COLO668 (cell line): Measurements from ENCODE around the gene HOXA1.

Experiments
- DNase-seq: peaks from one replicate; lab custom pipeline; 2025; ENCODE audit not compliant: unreplicated experiment; lab: John Stamatoyannopoulos, UW

HOXA1 gene

DNA sequence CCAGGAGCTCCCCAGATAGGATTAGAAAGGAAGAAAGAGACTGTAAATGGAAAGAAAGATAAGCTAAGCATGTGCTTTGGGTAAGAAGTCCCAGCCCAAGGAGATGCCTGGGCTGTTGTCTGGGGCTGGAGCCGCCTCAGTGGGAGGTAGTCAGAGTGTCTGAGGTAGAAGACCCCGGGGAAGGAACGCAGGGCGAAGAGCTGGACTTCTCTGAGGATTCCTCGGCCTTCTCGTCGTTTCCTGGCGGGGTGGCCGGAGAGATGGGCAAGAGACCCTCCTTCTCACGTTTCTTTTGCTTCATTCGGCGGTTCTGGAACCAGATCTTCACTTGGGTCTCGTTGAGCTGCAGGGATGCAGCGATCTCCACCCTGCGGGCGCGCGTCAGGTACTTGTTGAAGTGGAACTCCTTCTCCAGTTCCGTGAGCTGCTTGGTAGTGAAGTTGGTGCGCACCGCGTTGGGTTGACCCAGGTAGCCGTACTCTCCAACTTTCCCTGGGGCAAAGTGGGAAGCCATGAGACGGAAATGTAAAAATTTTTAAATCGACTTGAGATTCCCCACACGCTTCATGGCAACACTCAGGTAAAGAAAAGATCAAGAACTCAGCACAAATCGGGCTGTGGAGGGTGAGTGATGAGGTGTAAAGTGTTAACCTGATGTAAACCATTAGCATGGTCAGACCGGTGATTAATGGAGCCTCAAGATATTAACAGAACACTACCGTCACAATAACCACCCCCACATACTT is 1.3 kb downstream of the HOXA1 start:
- no peak for DNase-seq

DNA sequence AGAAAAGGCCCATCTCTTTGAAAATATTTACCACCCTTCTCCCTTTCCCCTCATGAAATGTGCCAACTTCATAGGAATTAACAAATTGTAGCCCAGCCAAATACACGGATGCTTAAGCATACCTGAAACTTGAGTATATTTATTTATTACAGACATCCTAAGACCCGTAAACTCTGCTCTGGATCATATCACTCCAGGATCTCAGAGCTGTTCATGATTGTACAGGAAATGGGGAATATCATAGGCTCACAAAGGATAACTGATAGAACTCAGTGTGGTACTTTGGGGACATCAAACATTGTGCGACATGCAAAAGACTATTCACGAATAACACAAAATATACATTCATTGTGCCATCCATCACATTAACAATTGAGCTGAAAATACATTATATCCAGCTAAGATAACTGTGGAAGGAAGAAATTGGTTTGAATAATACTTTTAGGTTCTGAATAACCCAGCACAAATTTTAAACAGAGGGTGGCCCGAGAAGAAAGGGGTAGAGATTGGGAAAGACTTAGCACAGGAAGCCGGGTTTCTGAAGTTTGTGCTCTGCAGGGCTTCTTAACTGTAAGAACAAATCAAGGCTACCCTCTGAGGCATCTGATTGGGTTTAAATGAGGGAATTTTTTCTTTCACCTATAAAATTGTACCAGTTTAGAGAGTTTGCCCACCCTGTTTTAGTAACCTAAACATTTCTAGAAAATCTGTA is 2.5 kb downstream of the HOXA1 start:
- no peak for DNase-seq

GRCh38 chr7:27092819-27093110 is 3.0 kb downstream of the HOXA1 start:
- DNase-seq: no peak

DNA sequence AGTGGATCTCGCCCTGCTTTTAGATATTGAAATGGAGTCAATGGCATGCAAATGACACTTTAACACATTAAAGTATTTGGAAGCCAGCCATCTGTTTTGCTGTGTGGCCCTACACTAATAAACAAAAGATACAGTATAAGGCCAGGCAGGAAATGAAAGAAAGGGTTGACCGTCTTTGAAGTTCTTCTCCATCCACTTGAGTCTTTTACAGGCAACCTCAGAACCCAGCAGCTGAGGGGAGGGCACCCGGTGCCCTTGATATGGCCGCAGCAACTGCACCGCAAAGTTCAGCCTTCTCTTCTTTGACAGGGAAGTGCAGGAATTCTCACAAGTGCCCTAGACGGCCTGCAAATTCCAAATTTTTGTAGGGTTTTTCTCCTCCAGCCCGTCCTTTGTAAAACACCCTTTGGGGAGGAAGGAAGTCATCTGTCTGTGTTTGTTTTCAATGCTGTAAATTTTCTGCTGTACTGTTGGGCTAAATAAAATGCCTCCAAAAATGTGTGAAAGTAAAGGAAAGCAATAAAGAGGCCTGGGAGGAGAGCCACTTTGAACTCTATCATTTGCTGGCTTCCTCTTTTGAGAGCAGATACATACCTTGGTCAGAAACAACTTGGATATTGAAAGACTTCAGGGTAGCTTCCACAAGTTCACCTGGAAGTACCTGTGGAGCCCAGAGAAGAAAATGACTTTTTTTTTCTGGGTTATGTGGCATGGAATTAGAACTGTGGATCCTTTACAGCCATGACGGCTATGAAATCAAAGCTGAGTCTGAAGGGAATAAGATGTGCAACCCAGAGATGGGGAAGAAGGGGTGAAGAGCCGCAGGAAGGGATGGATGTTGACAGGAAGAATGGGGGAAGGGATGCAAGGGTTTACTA is 3.6 kb downstream of the HOXA1 start:
- DNase-seq: no peak

DNA sequence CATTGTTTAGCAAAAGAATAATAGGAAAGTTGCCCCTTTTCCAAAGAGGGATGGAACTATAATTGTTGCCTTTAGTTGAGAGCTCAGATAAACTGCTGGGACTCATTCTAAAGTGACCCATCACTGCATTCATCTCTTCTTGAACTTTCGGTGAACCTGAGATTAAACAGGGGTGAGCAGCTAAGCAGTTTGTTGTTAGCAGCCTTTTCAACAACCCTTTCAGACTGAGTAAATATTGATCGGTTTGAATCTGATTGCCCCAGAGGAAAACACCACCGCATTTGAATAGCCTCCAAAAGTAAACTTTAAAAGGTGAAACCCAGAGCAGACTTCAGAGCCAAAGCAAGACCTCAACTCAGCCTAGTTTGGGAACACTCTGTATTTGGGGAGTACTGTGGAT is 4.7 kb downstream of the HOXA1 start:
- DNase-seq: no peak

- DNase-seq: no peak
Measured at GRCh38 chr7:27088002-27088922, 7.5 kb downstream of the HOXA1 start.

DNA sequence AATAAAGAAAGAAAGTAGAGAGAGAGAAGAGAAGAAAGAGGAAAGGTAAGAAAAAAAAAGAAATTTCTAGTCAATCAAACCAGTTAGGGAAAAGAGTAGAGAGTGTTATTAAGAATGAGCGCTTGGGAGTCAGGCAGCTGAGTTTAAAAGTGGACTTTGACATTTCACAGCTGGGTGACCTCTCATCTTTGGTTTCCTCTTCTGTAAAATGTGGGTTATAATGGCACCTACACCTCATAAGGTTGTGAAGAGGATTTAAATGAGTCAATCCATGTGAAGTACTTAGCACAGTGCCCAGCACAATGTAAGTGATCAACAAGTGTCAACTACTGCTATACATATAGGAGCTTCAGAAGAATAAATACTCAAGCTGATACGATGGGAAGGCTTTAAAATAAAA is 12.2 kb downstream of the HOXA1 start:
- no peak for DNase-seq

DNA sequence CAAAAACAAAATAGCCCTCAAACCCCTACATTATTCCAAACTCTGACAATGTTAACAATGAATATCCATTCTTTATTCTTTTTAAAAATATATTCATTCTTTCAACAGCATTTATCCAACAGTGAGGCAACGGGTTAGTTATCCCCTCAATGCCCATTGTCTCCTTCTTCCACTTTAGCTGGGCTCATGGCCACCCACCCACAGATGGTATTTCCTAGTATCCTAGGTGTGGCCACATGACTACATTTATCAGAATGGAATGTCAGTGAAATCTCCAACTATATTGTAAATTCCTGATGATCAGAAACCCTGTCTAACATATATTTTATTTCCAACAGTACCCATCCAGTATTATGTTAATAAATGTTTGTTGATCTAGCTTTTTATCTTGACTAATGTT is 13.6 kb downstream of the HOXA1 start:
- no peak for DNase-seq

DNA sequence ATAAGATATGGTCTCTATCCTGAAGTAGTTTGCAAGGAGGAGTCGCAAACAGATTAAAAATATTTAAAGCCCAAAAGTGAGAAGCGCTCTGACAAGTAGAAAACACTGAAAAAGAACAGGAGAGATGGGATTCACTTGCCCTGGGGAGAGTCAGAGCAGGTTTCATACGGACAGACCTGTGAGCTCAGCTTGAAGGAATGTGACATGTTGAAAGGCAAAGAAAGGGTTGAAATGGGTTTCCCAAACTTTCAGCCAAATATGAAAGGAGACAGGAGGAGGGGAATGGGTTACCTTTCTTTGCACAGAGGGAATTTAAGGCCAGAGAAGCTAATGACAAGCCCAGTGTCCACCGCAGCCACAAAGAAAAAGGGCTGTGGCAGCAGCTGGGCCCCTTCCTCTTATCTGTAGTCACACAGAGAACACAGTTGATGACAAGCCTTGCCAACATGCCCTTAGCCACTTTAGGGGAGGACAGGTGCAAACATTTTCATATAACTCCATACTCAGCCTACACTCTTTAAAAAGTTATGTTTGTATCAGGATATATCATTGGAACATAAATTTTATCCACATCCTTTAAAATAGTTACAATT is 14.9 kb downstream of the HOXA1 start:
- no peak for DNase-seq

- DNase-seq: no peak
Measured at GRCh38 chr7:27079234-27079975, 16.4 kb downstream of the HOXA1 start.

- DNase-seq: no peak
Measured at GRCh38 chr7:27078616-27079233, 17.1 kb downstream of the HOXA1 start.

DNA sequence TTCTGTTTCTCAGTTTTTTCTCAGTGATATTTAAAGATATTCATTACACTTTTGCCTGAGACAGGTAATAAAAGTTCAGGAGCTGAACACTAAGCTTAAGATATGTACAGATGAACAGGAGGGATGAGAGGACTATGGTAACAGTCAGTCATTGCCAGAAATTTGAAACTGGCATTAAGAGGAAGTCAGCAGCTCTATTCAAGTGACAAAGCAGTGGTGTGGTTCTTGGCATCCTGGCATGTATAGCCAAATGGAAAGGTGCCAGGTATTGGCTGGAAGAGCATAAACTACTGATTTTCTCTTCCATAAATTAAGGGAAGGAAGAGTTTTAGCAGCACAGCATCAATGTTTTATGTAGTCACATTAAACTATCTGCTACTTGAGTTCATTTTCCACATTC is 22.7 kb downstream of the HOXA1 start:
- DNase-seq: no peak

- DNase-seq: no peak
Measured at GRCh38 chr7:27071622-27072390, 24.0 kb downstream of the HOXA1 start.

GRCh38 chr7:27068259-27068658 is 27.5 kb downstream of the HOXA1 start:
- no peak for DNase-seq

DNA sequence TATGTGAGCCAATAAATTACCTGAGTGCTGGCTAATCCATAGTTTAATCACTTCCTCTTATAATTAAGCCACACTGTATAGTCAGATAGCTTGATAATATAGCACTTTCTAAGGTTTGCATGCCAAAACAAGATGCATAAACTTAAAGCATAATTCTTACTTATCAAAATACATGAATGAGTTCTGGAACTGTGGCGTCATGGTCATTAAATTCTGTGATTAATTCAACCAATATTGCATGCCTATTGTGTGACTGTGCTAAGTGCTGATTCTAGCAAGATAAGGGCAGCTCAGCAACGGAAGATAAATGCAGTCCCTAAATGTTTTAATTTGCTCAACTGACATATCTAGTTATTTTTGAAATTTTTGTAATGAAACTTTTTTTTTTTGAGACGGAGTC is 29.7 kb downstream of the HOXA1 start:
- DNase-seq: no peak

- no peak for DNase-seq
Measured at GRCh38 chr7:27065709-27066108, 30.1 kb downstream of the HOXA1 start.

- DNase-seq: no peak
Measured at GRCh38 chr7:27064661-27065060, 31.1 kb downstream of the HOXA1 start.

- DNase-seq: no peak
Measured at GRCh38 chr7:27064159-27064558, 31.6 kb downstream of the HOXA1 start.

GRCh38 chr7:27062946-27063345 is 32.9 kb downstream of the HOXA1 start:
- no peak for DNase-seq
